Endothelial cell of hepatic sinusoid (primary cell): ENCODE measurements around the gene WASHC4.
"Not testable (repeated sequence)": the region's sequence is repeated elsewhere in the genome, so short reads cannot be mapped to it uniquely, and the experiment has no call there.

ENCODE experiments used
- in situ Hi-C: cut with HindIII; loops from 2 replicates; pipeline ENCODE4 v1.10.0; 2017; ENCODE audit warnings: low sequenced_read_pairs

The WASHC4 gene

DNA sequence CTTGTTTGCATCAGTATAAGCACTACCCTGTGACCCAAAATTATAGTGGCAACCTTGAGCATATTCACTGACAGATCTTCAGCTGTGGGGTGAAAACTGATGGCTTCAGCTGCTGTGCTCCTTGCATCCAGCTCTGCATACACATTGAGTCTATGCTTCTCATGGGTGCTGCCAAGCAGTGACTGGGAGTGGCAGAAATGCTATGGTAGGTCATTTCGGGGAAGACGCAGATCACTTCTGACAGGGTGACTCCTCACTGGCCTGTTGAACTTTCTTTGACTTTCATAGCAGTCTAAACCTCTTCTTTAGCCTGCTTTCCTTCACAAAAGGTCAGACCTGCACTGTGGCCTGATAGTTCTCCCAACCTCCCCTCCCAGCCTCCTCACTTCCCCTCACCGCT is 17.7 kb upstream of the WASHC4 start:
- in situ Hi-C loops = no loop called here

DNA sequence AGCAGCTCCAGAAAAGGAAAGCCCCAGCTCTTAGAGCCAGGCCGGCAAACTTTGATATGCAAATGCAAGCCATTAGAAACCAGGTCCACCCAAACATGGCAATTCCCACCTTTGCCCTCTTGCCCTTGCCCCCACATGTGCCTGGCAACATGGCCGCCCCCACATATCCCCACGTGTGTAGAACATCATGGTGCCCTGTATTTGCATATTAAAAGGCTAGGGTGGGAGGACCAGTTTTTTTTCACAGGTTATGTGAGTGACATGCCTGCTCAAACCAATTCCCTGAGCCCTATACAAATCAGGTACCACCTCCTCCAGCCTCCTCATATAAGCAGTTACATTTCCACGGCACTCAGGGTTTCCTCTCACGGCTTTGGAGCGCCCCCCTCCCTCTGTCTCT is 17.2 kb upstream of the WASHC4 start:
- in situ Hi-C loops = no loop called here

DNA sequence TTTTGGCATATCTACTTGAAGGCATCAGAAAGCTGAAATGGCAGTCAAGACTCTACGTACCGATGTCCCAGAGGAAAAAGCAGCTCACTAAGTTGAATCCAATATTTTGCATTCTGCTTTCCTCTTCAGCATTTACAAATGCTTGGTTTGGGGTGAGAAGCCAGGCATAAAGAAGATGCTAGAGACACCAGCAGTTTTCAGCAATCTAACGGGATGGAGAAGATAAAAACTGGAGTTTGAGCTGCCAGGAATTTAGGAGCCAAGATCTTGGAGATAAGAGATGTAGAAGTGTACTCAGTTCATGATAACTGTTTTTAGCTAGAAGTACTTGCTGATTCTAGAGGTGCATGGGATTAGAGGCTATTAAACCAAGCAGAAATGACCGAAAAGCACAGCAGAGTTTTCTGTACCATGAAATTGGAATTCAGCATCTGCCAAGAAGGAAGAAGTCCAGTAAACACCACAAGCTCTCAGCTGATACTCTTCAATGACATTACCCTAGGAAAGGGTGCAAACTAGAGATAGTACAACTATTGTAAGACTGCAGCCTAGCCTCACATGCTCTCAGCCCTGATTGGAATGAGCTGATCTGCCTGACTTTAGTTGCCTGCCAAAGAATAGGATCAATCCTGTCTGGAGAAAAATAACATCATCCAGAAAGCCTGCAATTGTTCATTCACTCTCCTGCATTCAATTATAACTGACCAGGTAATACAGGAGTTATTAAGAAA is 15.9 kb upstream of the WASHC4 start:
- in situ Hi-C loops = no loop called here

- in situ Hi-C loops = no loop called here
These were observed 15.2 kb upstream of the WASHC4 start for GRCh38 chr12:105092336-105092735.

- in situ Hi-C loops = not testable (repeated sequence)
These were observed 12.2 kb upstream of the WASHC4 start for GRCh38 chr12:105095338-105095737.

GRCh38 chr12:105099356-105099755 is 8.2 kb upstream of the WASHC4 start:
- in situ Hi-C loops = no loop called here

DNA sequence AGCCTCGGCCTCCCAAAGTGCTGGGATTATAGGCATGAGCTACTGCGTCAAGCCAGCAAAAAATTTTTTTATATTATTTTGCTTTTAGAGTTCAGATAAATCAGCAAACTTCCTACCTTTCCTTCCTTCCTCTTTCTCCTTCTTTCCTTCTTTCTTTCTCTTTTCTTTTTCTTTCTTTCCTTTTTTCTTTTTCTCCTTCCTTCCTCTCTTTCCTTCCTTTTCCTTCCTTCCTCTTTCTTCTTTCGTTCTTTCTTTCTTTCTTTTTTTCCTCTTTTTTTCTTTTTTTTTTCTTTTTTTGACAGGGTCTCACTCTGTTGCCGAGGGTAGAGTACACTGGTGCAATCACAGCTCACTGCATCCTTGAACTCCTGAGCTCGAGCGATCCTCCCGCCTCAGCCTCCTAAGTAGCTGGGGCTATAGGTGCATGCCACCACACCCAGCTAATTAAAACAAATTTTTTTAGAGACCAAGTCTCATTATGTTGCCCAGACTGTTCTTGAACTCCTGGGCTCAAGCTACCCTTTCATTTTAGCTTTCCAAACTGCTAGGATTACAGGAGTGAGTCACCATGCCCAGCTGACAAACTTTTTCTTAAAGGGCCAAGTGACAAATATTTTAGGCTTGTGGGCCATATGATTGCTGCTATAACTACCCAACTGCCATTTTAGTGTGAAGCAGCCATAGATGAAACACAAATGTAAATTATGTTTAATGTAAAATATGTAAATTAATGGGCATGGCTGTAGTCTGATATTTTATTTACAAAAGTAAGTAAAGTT is 7.1 kb upstream of the WASHC4 start:
- in situ Hi-C loops = no loop called here

DNA sequence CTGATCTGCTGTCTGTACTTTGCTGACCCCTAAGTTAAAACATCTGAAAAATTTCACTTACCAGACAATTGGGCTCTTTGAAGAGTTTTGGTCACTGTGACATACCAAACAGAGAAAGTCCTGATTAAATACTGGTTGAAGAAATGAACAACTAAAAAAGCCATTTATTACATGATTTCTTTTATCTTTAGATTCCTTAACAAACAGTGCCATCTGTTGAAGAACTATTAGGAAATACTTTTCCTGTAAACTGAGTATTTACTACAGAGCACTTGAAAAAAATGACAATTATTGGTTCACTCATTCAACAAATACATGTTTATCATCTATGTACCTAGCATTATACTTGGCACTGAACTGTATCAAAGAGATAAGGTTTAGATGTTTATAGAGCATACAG is 6.5 kb upstream of the WASHC4 start:
- in situ Hi-C loops = no loop called here

DNA sequence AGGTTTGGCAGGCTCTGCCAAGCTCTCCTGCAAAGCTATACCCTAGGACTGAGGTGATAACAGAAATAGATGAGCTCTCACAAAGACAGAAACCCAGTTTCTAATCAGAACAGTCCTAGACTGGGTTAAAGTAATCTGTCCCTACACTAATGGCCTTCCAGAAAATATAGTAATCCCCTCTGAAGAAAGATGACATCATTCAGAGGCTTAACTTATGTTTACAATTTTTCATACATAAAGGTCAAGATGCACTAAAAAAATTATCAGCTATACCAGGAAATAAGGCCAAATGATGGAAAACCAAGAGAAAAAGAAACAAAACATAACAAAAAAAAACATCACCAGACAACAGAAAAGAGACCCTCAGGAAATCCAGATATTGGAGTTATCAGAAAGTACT is 4.9 kb upstream of the WASHC4 start:
- in situ Hi-C loops = no loop called here

DNA sequence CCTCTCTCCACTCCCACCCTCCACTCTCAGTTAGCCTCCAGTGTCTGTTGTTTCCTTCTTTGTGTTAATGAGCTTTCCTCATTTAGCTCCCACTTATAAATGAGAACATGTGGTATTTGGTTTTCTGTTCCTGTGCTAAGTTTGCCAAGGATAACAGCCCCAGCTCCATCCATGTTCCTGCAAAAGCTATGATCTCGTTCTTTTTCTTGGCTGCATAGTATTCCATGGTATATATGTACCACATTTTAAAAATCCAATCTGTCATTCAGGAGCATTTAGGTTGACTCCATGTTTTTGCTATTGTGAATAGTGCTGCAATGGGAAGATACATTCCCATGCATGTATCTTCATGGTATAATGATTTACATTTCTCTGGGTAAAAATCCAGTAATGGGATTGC is 2.8 kb upstream of the WASHC4 start:
- in situ Hi-C loops = no loop called here

GRCh38 chr12:105106621-105107020 is 910 bp upstream of the WASHC4 start:
- in situ Hi-C loops = no loop called here

DNA sequence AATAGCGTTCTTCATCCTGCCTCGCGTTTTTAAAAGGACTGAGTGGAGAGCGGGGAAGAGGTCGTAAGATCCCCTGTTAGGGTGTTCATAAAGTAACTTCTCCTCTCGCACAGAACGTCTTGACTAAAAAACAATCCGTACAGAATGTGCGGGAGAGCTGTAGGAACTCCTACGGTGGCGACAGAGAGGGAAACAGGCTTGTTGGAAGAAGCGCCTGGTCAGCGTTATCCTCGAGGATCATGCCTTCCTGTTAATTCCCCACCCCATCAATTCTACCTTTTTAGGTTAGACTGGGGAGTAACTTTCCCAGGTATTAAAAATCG is 399 bp upstream of the WASHC4 start:
- in situ Hi-C loops = no loop called here

GRCh38 chr12:105109465-105110212 is 2.1 kb downstream of the WASHC4 start:
- in situ Hi-C loops = no loop called here

- in situ Hi-C loops = no loop called here
These were observed 3.3 kb downstream of the WASHC4 start for GRCh38 chr12:105110851-105111250.

DNA sequence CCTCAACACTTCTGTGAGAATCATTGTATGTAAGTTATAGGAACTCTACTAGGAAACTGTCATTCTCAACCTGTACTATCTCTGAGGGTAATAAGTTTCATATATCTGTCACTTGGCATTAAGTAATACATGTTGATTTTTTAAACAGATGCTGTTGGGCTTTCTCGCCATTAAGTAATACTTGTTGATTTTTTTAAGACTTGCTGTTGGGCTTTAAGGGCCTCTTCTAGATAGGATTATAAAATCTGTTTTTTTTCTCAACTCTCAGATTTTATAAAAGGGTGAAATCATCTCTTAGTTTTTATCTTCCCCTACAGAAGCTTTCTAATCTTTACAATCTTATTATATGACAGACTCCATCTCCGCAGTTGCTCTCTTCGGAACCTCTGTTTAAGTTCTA is 5.6 kb downstream of the WASHC4 start:
- in situ Hi-C loops = no loop called here

- in situ Hi-C loops = no loop called here
These were observed 9.4 kb downstream of the WASHC4 start for GRCh38 chr12:105116969-105117368.

GRCh38 chr12:105120551-105120950 is 13.0 kb downstream of the WASHC4 start:
- in situ Hi-C loops = no loop called here

GRCh38 chr12:105138248-105138647 is 30.7 kb downstream of the WASHC4 start:
- in situ Hi-C loops = no loop called here

DNA sequence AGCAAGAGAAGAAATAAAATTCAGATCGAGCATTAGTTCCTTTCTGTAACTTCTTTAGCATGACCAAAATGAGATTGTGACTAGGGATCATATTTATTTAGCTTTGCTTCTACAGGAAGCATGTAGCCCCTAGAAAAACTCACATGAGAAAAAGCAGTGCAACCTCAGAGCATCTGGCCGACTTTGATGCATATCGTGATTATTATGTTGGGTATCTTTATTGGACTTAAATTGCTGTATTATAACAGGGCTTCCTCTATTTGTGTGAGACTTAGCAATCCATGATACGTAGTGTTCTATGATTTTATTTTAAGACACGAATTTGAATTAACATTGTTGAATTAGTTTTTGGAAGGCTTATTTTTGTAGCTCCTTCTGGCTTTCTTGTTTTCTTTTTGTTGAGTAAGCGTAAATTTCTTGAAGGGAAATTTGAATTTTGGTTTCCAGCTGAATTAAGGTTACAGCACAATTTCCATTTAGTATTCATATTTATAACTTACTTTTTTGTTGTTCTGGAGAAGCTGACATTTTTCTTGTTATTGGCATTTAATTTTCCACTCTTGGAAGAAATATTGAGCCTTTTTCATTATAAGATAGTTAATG is 33.9 kb downstream of the WASHC4 start:
- in situ Hi-C loops = no loop called here

GRCh38 chr12:105142259-105142658 is 34.7 kb downstream of the WASHC4 start:
- in situ Hi-C loops = no loop called here

GRCh38 chr12:105156260-105156659 is 48.7 kb downstream of the WASHC4 start:
- in situ Hi-C loops = no loop called here

DNA sequence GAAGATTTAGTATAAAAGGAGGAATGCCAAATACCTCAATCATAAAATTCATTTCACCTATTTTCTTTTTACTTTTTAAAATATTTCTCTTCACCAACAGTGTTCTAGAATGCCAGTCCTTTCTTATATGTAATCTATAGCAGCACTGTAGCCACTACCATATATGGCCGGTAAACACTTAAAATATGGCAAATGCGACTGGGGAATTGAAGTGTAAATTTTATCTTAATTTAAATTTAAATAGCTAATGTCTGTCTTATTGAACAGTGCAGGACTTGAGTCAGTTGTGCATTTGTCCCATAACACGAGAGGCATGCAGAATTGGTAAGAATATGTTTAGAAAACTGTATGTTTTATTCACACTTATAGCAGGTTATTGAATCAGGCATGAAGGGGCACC is 50.1 kb downstream of the WASHC4 start:
- in situ Hi-C loops = no loop called here
